ENCODE measurements around the gene ASCL4. TPM values are rescaled to one million over a fixed set of nuclear protein-coding genes. Genes with fewer than 3 reads are reported as not detected.

Gene ASCL4
- total RNA-seq, 1 experiment from 2014 or later = not detected

DNA sequence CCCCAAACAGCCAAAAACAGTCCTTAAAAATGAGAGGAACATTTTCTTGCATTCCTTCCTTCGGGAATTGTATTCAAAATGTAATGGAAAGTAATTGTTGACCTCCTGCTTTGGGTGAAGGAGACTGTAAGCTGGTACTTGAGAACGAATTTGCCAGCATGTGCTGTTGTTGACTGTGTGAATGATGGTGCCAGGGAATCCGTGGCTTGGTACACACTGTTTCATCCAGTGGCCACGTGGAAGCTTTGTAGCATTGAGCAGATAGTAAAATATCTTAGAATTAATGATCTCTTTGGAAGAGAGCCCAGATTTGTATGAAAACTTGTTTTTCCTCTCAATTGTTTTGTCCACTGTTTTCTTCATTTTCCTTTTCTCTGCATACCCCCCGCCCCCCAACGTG, 1.7 kb downstream of the ASCL4 start:
- H4K91ac ChIP-seq (ENCODE audit: insufficient read length, low read depth, low read length) = no peak overlapping the region
- H2BK20ac ChIP-seq (ENCODE audit: low read depth, low read length, poor library complexity, severe bottlenecking) = no peak overlapping the region
- peaks cover 9% of the 10 kb centered on the region for H3K23me2 ChIP-seq (ENCODE audit: insufficient read length, low read depth, low read length, poor library complexity, severe bottlenecking)
- no CpG with 5 or more reads among the region's 6 CpGs for WGBS (ENCODE audit: extremely low coverage, insufficient read length, low lambda C conversion rate)
- H3K27ac Mint-ChIP-seq = no peak overlapping the region
- no peaks in the 10 kb centered on the region for H3K9me3 ChIP-seq (ENCODE audit: control insufficient read depth, low read depth, low read length)
- H3K79me2 ChIP-seq (ENCODE audit: insufficient read depth, low read length) = no peaks in the 10 kb centered on the region
- no peak overlapping the region for H3K56ac ChIP-seq (ENCODE audit: insufficient read length, low read depth, low read length)
- H3K27ac ChIP-seq (ENCODE audit: insufficient read length, low read depth, low read length) = no peak overlapping the region
- no peaks in the 10 kb centered on the region for H4K20me1 ChIP-seq (ENCODE audit: control insufficient read depth, insufficient read depth, insufficient read length)
- no peak overlapping the region for H3K4ac ChIP-seq (ENCODE audit: low read depth, low read length)
- H3K18ac ChIP-seq (ENCODE audit: insufficient read length, low read depth, low read length) = no peak overlapping the region
- DNase-seq = no peak
- peaks cover 7 to 13% of the 10 kb centered on the region in 2 experiments for H3K4me1 Mint-ChIP-seq
- no peaks in the 10 kb centered on the region for H3K79me1 ChIP-seq (ENCODE audit: insufficient read depth, low read depth, low read length, poor library complexity, severe bottlenecking)
- H3K27me3 Mint-ChIP-seq (ENCODE audit: low read depth) = peaks cover 90% of the 10 kb centered on the region
- no peak overlapping the region for H2BK15ac ChIP-seq (ENCODE audit: low read depth, low read length)
- H3K14ac ChIP-seq (ENCODE audit: insufficient read depth, low read length) = no peak overlapping the region
- H2AK5ac ChIP-seq (ENCODE audit: insufficient read length, low read length) = no peak overlapping the region
- H3K23ac ChIP-seq (ENCODE audit: insufficient read length, low read depth, low read length) = no peak overlapping the region
- no peak overlapping the region for H2BK12ac ChIP-seq (ENCODE audit: insufficient read length, low read depth, low read length)
- H2AFZ ChIP-seq (ENCODE audit: low read length) = no peak overlapping the region
- peak overlapping the region; percentile 42 to 73; a peak in 4 of 5 replicates for H3K4me3 Mint-ChIP-seq
- H3T11ph ChIP-seq (ENCODE audit: low read length) = no peak overlapping the region
- H3K27me3 ChIP-seq (ENCODE audit: insufficient read depth, low read length) = peaks cover 30% of the 10 kb centered on the region
- H3K4me2 ChIP-seq (ENCODE audit: insufficient read depth, insufficient read length, low read length) = no peak overlapping the region
- H2BK120ac ChIP-seq (ENCODE audit: low read depth, low read length, poor library complexity, severe bottlenecking) = no peak overlapping the region
- H2BK5ac ChIP-seq (ENCODE audit: insufficient read length, low read length) = no peak overlapping the region
- H3K9me3 Mint-ChIP-seq = no peaks in the 10 kb centered on the region
- no peaks in the 10 kb centered on the region for H3K36me3 Mint-ChIP-seq (ENCODE audit: insufficient read depth in 1 of 3, low read depth in 3 of 3)
- H4K8ac ChIP-seq (replicated peaks; ENCODE audit: insufficient read length, low read depth, low read length) = no peak overlapping the region
- no peak overlapping the region for H4K5ac ChIP-seq (ENCODE audit: insufficient read length, low read depth, low read length)
- no peaks in the 10 kb centered on the region for H3K4me1 ChIP-seq (ENCODE audit: insufficient read depth, low read length)
- TF ChIP-seq, protein P1, sequence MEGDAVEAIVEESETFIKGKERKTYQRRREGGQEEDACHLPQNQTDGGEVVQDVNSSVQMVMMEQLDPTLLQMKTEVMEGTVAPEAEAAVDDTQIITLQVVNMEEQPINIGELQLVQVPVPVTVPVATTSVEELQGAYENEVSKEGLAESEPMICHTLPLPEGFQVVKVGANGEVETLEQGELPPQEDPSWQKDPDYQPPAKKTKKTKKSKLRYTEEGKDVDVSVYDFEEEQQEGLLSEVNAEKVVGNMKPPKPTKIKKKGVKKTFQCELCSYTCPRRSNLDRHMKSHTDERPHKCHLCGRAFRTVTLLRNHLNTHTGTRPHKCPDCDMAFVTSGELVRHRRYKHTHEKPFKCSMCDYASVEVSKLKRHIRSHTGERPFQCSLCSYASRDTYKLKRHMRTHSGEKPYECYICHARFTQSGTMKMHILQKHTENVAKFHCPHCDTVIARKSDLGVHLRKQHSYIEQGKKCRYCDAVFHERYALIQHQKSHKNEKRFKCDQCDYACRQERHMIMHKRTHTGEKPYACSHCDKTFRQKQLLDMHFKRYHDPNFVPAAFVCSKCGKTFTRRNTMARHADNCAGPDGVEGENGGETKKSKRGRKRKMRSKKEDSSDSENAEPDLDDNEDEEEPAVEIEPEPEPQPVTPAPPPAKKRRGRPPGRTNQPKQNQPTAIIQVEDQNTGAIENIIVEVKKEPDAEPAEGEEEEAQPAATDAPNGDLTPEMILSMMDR (conservative IDR thresholded peaks at IDR 0.05) = no peak
- H3K9ac ChIP-seq (ENCODE audit: extremely low read depth, insufficient read length, low read length) = no peak overlapping the region

Data from H9 (cell line).